ENCODE measurements around the gene AGL.
"Not testable (repeated sequence)": the region's sequence is repeated elsewhere in the genome, so short reads cannot be mapped to it uniquely, and the experiment has no call there.

AGL gene

DNA sequence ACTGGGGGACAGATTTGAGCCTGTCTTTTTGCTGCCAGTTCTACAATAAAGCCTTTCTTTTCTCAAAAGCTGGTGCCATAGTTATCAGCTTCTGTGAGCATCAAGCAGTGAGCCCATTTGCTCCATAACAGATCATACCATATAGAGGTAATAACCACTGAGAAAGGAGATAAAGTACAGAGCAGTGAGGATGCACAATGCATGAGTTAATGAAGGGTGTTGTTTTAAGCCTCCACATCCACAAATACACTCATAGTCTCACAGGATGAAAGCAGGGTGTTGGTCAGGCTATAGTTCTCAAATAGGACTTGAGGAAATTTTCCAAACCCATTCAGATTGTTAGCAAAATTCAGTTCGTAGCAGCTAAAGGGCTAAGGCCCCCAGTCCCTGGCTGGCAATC lies 94.0 kb downstream of the AGL start:
- DNase-seq = no peak

DNA sequence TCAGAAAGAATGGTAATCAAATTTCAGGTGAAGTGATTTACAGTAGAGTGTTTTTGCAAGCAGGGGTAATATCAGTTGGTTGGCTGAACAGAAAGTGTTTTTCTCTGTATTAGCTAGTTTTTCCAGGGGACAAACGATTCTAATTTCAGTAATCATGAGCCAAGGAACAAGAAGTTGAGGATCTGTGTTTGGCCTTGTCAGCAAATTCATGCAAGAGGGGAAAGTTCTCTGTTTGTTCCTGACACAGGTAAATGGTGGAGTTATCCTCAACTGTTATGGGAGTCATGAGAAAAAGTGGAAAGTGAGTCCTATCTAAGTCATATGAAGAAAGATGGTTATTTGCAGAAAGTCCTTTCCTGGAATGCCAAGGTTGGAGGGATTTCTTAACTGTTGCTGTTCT lies 95.0 kb downstream of the AGL start:
- DNase-seq = no peak

DNA sequence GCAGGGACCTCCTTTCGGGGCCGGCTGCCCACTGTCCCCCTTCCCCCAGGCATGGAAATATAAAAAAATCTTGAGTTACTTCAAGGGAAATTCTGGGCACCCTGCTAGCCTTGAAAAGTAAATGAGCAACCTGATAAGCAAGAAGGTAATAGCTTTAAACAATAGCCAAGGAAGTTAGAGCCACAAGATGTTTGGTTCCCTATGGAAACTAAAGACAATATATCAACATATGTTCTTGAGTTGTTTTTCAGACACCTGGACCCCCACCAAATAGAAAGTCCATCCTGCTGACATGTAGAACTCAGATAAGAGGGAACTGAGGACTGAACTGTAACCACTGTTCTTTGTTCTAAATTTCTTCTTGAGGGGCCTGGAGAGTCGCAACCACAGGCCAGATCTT lies 100.3 kb downstream of the AGL start:
- no peak for DNase-seq

DNA sequence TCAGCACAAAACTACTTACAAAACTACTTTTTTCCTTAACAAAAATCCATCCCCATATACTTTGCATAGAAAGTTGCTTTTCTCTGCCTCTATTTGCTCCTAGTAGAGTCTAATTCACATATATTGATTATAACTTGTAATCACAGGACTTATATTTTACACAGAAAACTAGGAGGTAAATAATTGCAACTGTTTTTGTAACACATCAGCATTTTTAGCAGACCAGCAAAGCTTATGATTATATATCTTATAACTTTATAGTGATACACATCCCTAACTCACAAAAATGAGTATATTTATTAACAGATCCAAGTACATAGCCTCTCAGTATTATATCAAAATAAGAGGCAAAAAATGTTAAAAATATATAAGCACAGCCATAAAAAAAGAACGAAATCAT lies 102.4 kb downstream of the AGL start:
- no peak for DNase-seq

DNA sequence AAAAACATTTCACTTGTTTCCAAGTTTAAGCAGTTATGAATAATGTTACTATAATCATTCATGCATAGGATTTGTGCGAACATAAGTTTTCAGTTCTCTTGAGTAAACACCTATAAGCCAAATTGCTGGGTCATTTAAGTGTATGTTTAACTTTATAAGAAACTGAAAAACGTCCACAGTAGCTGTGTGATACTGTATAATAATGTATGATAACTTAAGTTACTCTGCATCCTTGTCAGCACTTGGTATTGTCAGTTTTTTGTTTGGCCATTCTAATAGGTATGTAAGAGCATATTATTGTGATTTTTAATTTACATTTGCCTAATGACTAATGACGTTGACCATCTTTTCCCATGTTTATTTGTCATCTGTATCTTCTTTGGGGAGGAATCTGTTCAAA lies 105.2 kb downstream of the AGL start:
- no peak for DNase-seq

- no peak for DNase-seq
Measured at GRCh38 chr1:99956755-99957154, 106.6 kb downstream of the AGL start.

- no peak for DNase-seq
Measured at GRCh38 chr1:99957818-99958217, 107.7 kb downstream of the AGL start.

- not testable (repeated sequence) for DNase-seq
Measured at GRCh38 chr1:99959189-99959705, 109.1 kb downstream of the AGL start.

DNA sequence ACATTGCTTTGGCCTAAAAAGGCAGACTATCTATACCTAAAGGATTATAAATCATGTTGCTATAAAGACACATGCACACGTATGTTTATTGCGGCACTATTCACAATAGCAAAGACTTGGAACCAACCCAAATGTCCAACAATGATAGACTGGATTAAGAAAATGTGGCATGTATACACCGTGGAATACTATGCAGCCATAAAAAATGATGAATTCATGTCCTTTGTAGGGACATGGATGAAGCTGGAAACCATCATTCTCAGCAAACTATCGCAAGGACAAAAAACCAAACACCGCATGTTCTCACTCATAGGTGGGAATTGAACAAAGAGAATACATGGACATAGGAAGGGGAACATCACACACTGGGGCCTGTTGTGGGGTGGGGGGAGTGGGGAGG lies 110.1 kb downstream of the AGL start:
- not testable (repeated sequence) for DNase-seq

DNA sequence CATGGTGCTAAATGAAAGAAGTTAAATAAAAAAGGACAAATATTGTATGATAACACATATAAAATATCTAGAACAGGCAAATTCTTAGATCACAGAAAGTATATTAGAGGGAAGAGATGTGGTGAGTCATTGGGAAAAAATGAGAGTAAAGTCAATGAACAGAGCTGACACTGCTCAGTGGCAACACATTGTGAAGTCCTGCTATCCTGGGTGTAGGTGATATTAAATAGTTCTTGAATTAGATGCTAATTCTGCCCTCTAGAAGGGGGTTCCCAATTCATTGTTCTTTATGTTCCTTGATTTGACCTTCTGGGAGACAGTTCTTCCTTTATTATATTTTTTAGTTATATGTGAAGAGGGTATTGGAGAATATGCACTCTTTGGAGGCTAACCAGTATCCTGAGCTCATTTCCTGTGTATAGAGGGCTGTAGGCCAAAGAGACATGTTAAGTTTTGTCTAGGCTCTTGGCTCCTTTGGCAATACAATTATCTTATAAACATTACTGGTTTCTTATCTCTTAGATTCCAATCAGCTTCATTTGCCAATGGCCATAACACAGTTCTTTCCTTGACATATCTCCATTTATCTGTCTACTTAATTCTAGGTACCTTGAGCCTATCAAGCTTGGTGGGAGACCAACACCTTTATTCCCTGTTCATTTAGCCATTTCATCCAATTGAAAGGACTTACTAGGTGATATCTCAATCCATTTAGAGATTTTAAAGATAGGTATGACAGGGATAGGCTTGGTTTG lies 113.1 kb downstream of the AGL start:
- peak in 1 of 2 experiments; percentile 9 for DNase-seq

- no peak for DNase-seq
Measured at GRCh38 chr1:99964806-99965205, 114.6 kb downstream of the AGL start.

DNA sequence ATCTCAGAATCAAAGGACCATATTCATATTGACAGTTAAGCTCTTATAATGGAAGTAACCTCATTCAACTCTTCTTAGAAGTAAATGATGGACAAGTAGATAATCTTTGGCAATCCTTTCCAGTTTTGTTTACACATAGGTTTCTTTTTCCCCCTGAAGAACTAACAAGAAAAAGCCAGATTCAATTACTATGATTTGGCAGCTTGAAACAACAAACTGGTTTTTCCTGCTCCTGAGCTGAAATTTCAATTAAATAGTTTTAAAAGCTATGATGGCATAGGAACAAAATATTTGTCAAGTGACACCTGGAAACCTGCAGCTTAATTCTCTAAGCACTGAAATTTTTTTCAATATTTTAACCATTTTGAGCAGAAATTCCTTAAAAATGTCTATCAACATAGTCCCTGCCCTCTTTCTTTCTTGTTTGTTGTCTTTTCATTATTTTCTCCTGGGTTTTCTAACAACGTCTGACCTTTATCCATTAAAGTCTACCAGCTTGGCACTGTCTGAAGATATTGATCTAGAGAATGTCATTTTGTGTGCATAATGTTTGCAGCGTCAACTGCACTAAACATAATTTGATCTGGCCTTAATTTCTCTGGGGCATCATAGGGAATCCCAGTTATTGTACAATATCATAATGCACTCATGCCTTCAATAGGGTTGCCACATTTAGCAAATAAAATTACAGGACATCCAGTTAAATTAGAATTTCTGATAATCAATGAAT lies 115.7 kb downstream of the AGL start:
- DNase-seq = no peak

DNA sequence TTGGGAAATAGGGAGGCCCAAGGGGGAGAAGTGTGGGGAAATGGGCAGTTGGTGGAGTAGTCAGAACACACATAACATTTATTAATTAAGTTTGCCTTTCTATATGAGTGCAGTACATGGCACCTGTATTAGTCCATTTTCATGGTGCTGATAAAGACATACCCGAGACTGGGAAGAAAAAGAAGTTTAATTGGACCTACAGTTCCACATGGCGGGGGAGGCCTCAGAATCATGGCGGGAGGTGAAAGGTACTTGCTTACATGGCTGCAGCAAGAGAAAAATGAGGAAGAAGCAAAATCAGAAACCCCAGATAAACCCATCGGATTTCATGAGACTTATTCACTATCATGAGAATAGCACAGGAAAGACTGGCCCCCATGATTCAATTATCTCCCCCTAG lies 118.1 kb downstream of the AGL start:
- DNase-seq = no peak

- no peak for DNase-seq
Measured at GRCh38 chr1:99969260-99969728, 119.1 kb downstream of the AGL start.

DNA sequence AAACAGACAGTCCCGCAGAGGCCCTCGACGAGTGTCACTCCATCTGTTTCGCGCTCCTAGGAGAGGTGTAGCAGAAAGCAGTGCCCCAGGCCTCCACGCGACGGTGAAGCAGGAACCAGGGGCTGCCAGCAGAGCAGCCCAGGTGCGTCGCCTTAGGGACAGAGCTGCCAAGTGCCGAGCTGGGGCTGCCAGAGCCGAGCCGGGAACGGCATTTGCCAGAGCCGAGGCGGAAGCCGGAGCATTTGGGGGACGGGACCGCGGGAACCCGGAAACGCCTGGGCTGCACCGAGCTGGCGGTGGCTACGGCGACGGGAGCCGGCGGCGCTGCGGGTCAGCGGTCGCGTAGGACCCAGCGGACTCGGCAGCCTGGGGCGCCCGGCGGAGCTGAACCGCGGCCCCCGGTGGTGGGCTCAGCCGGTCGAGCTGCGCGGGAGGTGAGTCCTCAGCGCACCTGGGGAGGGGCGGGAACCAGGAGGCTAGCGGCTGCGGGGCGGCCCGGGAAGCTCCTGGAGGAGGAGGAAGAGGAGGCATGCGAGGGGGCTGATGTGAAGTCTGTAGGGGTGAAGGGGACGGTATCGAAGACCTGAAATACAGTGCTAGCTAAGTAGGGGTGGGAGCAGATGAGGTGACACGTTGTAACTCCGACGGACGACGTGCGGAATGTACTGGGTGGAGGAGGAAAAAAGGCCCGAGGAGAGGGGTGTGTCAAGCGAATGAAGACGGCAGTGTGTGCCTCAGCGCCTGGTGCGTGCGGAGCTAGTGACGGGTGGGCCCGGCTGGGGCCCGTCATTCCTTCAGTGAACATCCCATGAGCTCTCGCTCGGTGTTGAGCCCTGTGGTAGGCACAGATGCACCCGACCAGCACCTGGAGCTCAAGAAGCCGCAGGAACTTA lies 119.8 kb downstream of the AGL start, which contains the start of gene SLC35A3:
Gene SLC35A3 (plus strand): TSS at position 268 of the 893 bp plus-strand sequence. CDS start 23,559 bp downstream, outside the sequence.
- DNase-seq = peak in 1 of 2 experiments; percentile 51

DNA sequence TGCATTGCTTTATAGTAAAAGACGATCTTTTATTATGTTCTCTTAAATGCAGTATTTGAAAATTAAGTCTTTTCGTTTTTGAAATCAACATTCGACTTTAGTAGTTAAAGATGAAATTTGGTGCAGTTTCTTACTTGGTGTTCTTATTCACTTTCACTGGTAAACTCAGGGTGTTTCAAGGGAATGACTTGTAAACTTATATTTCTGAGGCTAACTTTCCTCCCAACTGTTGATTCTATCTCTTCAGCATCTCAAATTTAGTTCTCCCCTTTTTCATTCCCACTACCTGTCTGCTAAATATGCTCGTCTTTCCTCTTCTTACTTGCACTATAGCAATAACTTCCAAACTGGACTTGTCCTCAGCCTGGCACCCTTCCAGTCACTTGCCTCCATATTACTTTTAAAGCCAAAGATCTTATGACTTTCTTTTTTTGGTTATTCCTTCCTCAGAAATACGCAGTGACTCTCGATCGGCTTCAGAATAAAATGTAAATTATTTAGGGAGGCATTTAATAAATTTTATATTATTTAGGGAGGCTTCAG lies 120.6 kb downstream of the AGL start:
- no peak for DNase-seq

DNA sequence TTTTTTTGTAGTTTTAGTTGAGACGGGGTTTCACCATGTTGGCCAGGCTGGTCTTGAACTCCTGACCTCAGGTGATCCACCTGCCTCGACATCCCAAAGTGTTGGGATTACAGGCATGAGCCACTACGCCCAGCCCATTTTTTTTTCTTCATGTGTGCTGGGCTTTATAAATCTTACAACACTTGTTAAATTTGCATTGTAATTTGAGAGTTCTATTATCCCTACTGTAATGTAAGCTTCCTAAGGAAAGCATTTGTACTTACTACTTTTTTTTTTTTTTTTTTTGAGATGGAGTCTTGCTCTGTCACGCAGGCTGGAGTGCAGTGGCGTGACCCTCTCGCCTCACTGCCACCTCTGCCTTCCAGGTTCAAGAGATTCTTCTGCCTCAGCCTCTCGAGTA lies 121.9 kb downstream of the AGL start:
- DNase-seq = not testable (repeated sequence)

All from SW 1271 (cell line).